ENCODE measurements around the gene B2M. TPM values are rescaled to one million over a fixed set of nuclear protein-coding genes. Genes with fewer than 3 reads are reported as not detected.
A peak's percentile ranks its signal among the peaks of the same experiment; 100 is the strongest.
"Not testable (repeated sequence)": the region's sequence is repeated elsewhere in the genome, so short reads cannot be mapped to it uniquely, and the experiment has no call there.

The B2M gene
- total RNA-seq, 6 experiments from 2014 or later: 811 to 1,058 (median 898) TPM

DNA sequence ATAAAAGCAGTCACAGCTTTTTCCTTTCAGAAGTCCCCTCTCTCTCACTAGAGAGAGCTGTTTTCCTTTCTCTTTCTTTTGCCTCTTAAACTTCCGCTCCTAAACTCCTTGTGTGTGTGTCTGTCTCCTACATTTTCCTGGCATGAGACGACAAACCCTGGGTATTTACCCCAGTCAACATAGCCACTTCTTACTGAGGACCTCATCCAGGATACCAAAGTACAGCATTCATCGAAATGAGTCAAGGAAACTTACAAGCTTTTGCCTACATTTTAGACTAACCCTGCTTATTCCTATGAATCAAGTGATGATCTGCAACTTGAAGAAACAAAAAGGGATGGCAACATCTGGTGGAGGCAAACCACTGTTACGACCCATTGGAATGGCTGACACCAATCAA is 16.9 kb upstream of the B2M start:
- peaks cover 10% of the 10 kb centered on the region for H3K4me1 Mint-ChIP-seq (ENCODE audit: low read depth)
- H3K9me3 Mint-ChIP-seq: peaks cover under 1% of the 10 kb centered on the region; the same call in 1 of the 2 replicates
- DNase-seq: peak; percentile 60
- no peaks in the 10 kb centered on the region for H3K36me3 Mint-ChIP-seq (ENCODE audit: low read depth)
- peaks cover 10% of the 10 kb centered on the region for H3K27me3 Mint-ChIP-seq (ENCODE audit: insufficient read depth)
- H3K4me3 Mint-ChIP-seq: peak overlapping the region; percentile 36
- TF ChIP-seq CTCF (IDR thresholded peaks at IDR 0.05): no peak
- peak overlapping the region; percentile 46 for H3K27ac Mint-ChIP-seq

DNA sequence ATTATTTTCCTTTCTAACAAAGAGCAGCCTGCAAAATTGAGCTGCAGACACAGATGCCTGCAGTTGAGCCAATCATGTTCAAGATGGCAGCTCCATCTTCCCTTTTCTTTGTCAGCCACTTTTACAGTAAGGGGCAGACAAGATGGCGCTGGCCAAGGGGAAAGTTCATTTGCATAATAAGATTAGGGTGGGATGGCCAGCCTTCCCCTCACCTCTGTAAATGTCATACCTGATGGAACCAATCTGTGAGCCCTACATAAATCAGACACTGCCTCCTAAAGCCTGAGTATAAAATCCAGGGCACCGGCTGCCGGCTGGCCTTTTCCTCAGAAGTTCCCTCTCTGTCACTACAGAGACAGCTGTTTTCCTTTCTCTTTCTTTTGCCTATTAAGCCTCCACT is 16.0 kb upstream of the B2M start:
- Mint-ChIP-seq H3K9me3 (no peaks in the 10 kb centered on the region), H3K4me1 (ENCODE audit: low read depth) (peaks cover 10% of the 10 kb centered on the region), H3K27me3 (ENCODE audit: insufficient read depth) (peaks cover 10% of the 10 kb centered on the region), H3K4me3 (no peak overlapping the region), H3K27ac (no peak overlapping the region), H3K36me3 (ENCODE audit: low read depth) (no peaks in the 10 kb centered on the region)
- no peak for DNase-seq
- no peak for TF ChIP-seq CTCF (IDR thresholded peaks at IDR 0.05)

- no peak for TF ChIP-seq CTCF (IDR thresholded peaks at IDR 0.05)
- no peak for DNase-seq
- peaks cover 16% of the 10 kb centered on the region for H3K27me3 Mint-ChIP-seq (ENCODE audit: insufficient read depth)
- no peaks in the 10 kb centered on the region for H3K9me3 Mint-ChIP-seq
- H3K36me3 Mint-ChIP-seq (ENCODE audit: low read depth): no peaks in the 10 kb centered on the region
- no peak overlapping the region for H3K27ac Mint-ChIP-seq
- no peak overlapping the region for H3K4me3 Mint-ChIP-seq
- peaks cover 10% of the 10 kb centered on the region for H3K4me1 Mint-ChIP-seq (ENCODE audit: low read depth)
Measured at GRCh38 chr15:44697014-44697413, 14.3 kb upstream of the B2M start.

GRCh38 chr15:44698641-44699040 is 12.7 kb upstream of the B2M start:
- Mint-ChIP-seq H3K4me1 (ENCODE audit: low read depth) (peaks cover 10% of the 10 kb centered on the region), H3K36me3 (ENCODE audit: low read depth) (no peaks in the 10 kb centered on the region), H3K9me3 (peaks cover 4% of the 10 kb centered on the region; the same call in 1 of the 2 replicates), H3K4me3 (no peak overlapping the region), H3K27me3 (ENCODE audit: insufficient read depth) (peaks cover 15% of the 10 kb centered on the region), H3K27ac (no peak overlapping the region)
- no peak for TF ChIP-seq CTCF (IDR thresholded peaks at IDR 0.05)
- no peak for DNase-seq

DNA sequence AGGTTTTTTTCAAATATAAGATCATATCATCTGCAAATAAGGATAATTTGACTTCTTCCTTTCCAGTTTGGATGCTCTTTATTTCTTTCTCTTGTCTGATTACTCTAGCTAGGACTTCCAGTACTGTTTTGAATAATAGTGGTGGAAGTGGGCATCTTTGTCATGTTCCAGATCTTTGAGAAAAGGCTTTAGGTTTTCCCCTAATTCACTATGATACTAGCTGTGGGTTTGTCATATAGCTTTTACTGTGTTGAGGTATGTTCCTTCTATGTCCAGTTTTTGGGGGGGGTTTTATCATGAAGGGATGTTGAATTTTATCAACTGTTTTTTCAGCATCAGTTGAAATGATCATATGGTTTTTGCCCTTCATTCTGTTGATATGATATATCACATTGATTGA is 10.6 kb upstream of the B2M start:
- H3K4me1 Mint-ChIP-seq (ENCODE audit: low read depth); H3K27ac Mint-ChIP-seq; DNase-seq; H3K36me3 Mint-ChIP-seq (ENCODE audit: low read depth); H3K4me3 Mint-ChIP-seq; H3K27me3 Mint-ChIP-seq (ENCODE audit: insufficient read depth); H3K9me3 Mint-ChIP-seq: not testable (repeated sequence)

DNA sequence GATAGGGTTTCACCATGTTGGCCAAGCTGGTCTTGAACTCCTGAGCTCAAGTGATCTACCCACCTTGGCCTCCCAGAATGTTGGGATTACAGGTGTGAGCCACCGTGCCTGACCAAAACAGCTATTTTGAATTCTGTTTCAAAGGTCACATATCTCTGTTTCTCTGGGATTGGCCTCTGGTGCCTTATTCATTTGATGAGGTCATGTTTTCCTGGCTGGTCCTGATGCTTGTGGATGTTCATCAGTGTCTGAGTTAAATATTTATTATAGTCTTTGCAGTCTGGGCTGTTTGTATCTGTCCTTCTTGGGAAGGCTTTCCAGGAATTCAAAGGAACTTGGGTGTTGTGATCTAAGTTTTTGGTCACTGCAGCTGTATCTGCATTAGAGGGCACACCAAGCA is 5.3 kb upstream of the B2M start:
- no peak for DNase-seq
- H3K9me3 Mint-ChIP-seq: peaks cover 4% of the 10 kb centered on the region; the same call in 1 of the 2 replicates
- H3K27ac Mint-ChIP-seq: no peak overlapping the region
- TF ChIP-seq CTCF (IDR thresholded peaks at IDR 0.05): no peak
- peaks cover 8% of the 10 kb centered on the region for H3K4me1 Mint-ChIP-seq (ENCODE audit: low read depth)
- H3K4me3 Mint-ChIP-seq: no peak overlapping the region
- H3K36me3 Mint-ChIP-seq (ENCODE audit: low read depth): no peaks in the 10 kb centered on the region; the same call in 1 of the 2 replicates
- H3K27me3 Mint-ChIP-seq (ENCODE audit: insufficient read depth): peaks cover 7% of the 10 kb centered on the region
